Measurements from ENCODE around the gene ZDHHC11B.

Gene ZDHHC11B

GRCh38 chr5:760363-761058 lies 24.0 kb downstream of the ZDHHC11B start:
- no peak for DNase-seq
- no peak overlapping the region for H3K14ac ChIP-seq (ENCODE audit: low read length)
- no peak overlapping the region for H3K9ac ChIP-seq (ENCODE audit: low read length)
- no peak overlapping the region for H4K12ac ChIP-seq (ENCODE audit: low read depth, low read length)
- no peaks in the 10 kb centered on the region for H3K36me3 ChIP-seq (ENCODE audit: control insufficient read depth in 1 of 2, insufficient read depth in 2 of 2, low read length in 2 of 2)
- H3K4me1 ChIP-seq (ENCODE audit: control insufficient read depth in 1 of 2, insufficient read depth in 2 of 2, low read length in 2 of 2): peaks cover 5 to 6% of the 10 kb centered on the region in 2 experiments
- no peak overlapping the region for H2AFZ ChIP-seq (ENCODE audit: insufficient read depth, low read length, poor library complexity)
- no peaks in the 10 kb centered on the region for H3K27me3 ChIP-seq (ENCODE audit: insufficient read depth, low read length)
- H3K4me2 ChIP-seq (ENCODE audit: low read length): no peak overlapping the region
- H4K8ac ChIP-seq (ENCODE audit: low read depth, low read length): no peak overlapping the region
- H3K79me1 ChIP-seq (ENCODE audit: low read length): no peaks in the 10 kb centered on the region
- WGBS (ENCODE audit: extremely low coverage, insufficient coverage, insufficient read length): no CpG with 5 or more reads among the region's 24 CpGs
- H3K4ac ChIP-seq (ENCODE audit: low read depth, low read length): no peak overlapping the region
- no peak overlapping the region for H3K18ac ChIP-seq (ENCODE audit: low read length)
- H2BK5ac ChIP-seq (ENCODE audit: low read depth, low read length, poor library complexity): no peak overlapping the region
- H3K79me2 ChIP-seq (ENCODE audit: control insufficient read depth, insufficient read depth, low read length, poor library complexity): no peaks in the 10 kb centered on the region
- H4K91ac ChIP-seq (ENCODE audit: low read depth, low read length): no peak overlapping the region
- no peak overlapping the region for H3K27ac ChIP-seq (ENCODE audit: low read depth, low read length)
- H2AK5ac ChIP-seq (ENCODE audit: low read length): no peak overlapping the region
- no peak overlapping the region for H3K4me3 ChIP-seq (ENCODE audit: low read depth, low read length)
- H3K23ac ChIP-seq (ENCODE audit: low read length): no peak overlapping the region
- H3K9me3 ChIP-seq (ENCODE audit: insufficient read depth, low read depth, low read length): peaks cover 22% of the 10 kb centered on the region
- H2BK12ac ChIP-seq (ENCODE audit: low read length): no peak overlapping the region
- no peak overlapping the region for H2BK120ac ChIP-seq (ENCODE audit: insufficient read depth, low read length, poor library complexity)

GRCh38 chr5:759781-760362 lies 24.7 kb downstream of the ZDHHC11B start:
- Histone ChIP-seq H3K79me1 (ENCODE audit: low read length) (no peaks in the 10 kb centered on the region), H3K4me1 (ENCODE audit: control insufficient read depth in 1 of 2, insufficient read depth in 2 of 2, low read length in 2 of 2) (peaks cover 5 to 6% of the 10 kb centered on the region in 2 experiments), H4K8ac (ENCODE audit: low read depth, low read length) (no peak overlapping the region), H2BK120ac (ENCODE audit: insufficient read depth, low read length, poor library complexity) (no peak overlapping the region), H2AFZ (ENCODE audit: insufficient read depth, low read length, poor library complexity) (no peak overlapping the region), H4K12ac (ENCODE audit: low read depth, low read length) (no peak overlapping the region), H2BK12ac (ENCODE audit: low read length) (no peak overlapping the region), H3K18ac (ENCODE audit: low read length) (no peak overlapping the region), H3K4me3 (ENCODE audit: low read depth, low read length) (no peak overlapping the region), H3K27ac (ENCODE audit: low read depth, low read length) (no peak overlapping the region), H3K36me3 (ENCODE audit: control insufficient read depth in 1 of 2, insufficient read depth in 2 of 2, low read length in 2 of 2) (no peaks in the 10 kb centered on the region), H3K4ac (ENCODE audit: low read depth, low read length) (no peak overlapping the region), H3K9ac (ENCODE audit: low read length) (no peak overlapping the region), H2AK5ac (ENCODE audit: low read length) (no peak overlapping the region), H2BK5ac (ENCODE audit: low read depth, low read length, poor library complexity) (no peak overlapping the region), H4K91ac (ENCODE audit: low read depth, low read length) (no peak overlapping the region), H3K9me3 (ENCODE audit: insufficient read depth, low read depth, low read length) (peaks cover 22% of the 10 kb centered on the region), H3K4me2 (ENCODE audit: low read length) (no peak overlapping the region), H3K14ac (ENCODE audit: low read length) (no peak overlapping the region), H3K23ac (ENCODE audit: low read length) (no peak overlapping the region), H3K79me2 (ENCODE audit: control insufficient read depth, insufficient read depth, low read length, poor library complexity) (no peaks in the 10 kb centered on the region), H3K27me3 (ENCODE audit: insufficient read depth, low read length) (no peaks in the 10 kb centered on the region)
- no peak for DNase-seq
- WGBS (ENCODE audit: extremely low coverage, insufficient coverage, insufficient read length): no CpG with 5 or more reads among the region's 22 CpGs

GRCh38 chr5:759111-759751 lies 25.3 kb downstream of the ZDHHC11B start:
- H3K4ac ChIP-seq (ENCODE audit: low read depth, low read length): no peak overlapping the region
- H3K4me2 ChIP-seq (ENCODE audit: low read length): no peak overlapping the region
- H4K8ac ChIP-seq (ENCODE audit: low read depth, low read length): no peak overlapping the region
- H4K12ac ChIP-seq (ENCODE audit: low read depth, low read length): no peak overlapping the region
- H3K14ac ChIP-seq (ENCODE audit: low read length): no peak overlapping the region
- peaks cover 5 to 6% of the 10 kb centered on the region in 2 experiments for H3K4me1 ChIP-seq (ENCODE audit: control insufficient read depth in 1 of 2, insufficient read depth in 2 of 2, low read length in 2 of 2)
- no peak overlapping the region for H2BK5ac ChIP-seq (ENCODE audit: low read depth, low read length, poor library complexity)
- H3K9ac ChIP-seq (ENCODE audit: low read length): no peak overlapping the region
- no peak overlapping the region for H4K91ac ChIP-seq (ENCODE audit: low read depth, low read length)
- DNase-seq: peak; percentile 88 to 100
- H2AFZ ChIP-seq (ENCODE audit: insufficient read depth, low read length, poor library complexity): no peak overlapping the region
- H3K4me3 ChIP-seq (ENCODE audit: low read depth, low read length): no peak overlapping the region
- peaks cover 21% of the 10 kb centered on the region for H3K9me3 ChIP-seq (ENCODE audit: insufficient read depth, low read depth, low read length)
- H3K23ac ChIP-seq (ENCODE audit: low read length): no peak overlapping the region
- H3K79me1 ChIP-seq (ENCODE audit: low read length): no peaks in the 10 kb centered on the region
- H2BK12ac ChIP-seq (ENCODE audit: low read length): no peak overlapping the region
- WGBS (ENCODE audit: extremely low coverage, insufficient coverage, insufficient read length): no CpG with 5 or more reads among the region's 33 CpGs
- H2BK120ac ChIP-seq (ENCODE audit: insufficient read depth, low read length, poor library complexity): no peak overlapping the region
- H3K27me3 ChIP-seq (ENCODE audit: insufficient read depth, low read length): no peaks in the 10 kb centered on the region
- H3K18ac ChIP-seq (ENCODE audit: low read length): no peak overlapping the region
- H2AK5ac ChIP-seq (ENCODE audit: low read length): no peak overlapping the region
- H3K36me3 ChIP-seq (ENCODE audit: control insufficient read depth in 1 of 2, insufficient read depth in 2 of 2, low read length in 2 of 2): no peaks in the 10 kb centered on the region
- no peak overlapping the region for H3K27ac ChIP-seq (ENCODE audit: low read depth, low read length)
- no peaks in the 10 kb centered on the region for H3K79me2 ChIP-seq (ENCODE audit: control insufficient read depth, insufficient read depth, low read length, poor library complexity)

GRCh38 chr5:758698-759053 lies 25.9 kb downstream of the ZDHHC11B start:
- Histone ChIP-seq H3K4me1 (ENCODE audit: control insufficient read depth in 1 of 2, insufficient read depth in 2 of 2, low read length in 2 of 2) (peaks cover 5 to 6% of the 10 kb centered on the region in 2 experiments), H4K8ac (ENCODE audit: low read depth, low read length) (no peak overlapping the region), H3K9ac (ENCODE audit: low read length) (no peak overlapping the region), H3K27me3 (ENCODE audit: insufficient read depth, low read length) (no peaks in the 10 kb centered on the region), H3K4me2 (ENCODE audit: low read length) (no peak overlapping the region), H3K27ac (ENCODE audit: low read depth, low read length) (no peak overlapping the region), H2AFZ (ENCODE audit: insufficient read depth, low read length, poor library complexity) (no peak overlapping the region), H3K79me1 (ENCODE audit: low read length) (no peaks in the 10 kb centered on the region), H2BK120ac (ENCODE audit: insufficient read depth, low read length, poor library complexity) (no peak overlapping the region), H4K91ac (ENCODE audit: low read depth, low read length) (no peak overlapping the region), H3K14ac (ENCODE audit: low read length) (no peak overlapping the region), H3K18ac (ENCODE audit: low read length) (no peak overlapping the region), H2AK5ac (ENCODE audit: low read length) (no peak overlapping the region), H3K9me3 (ENCODE audit: insufficient read depth, low read depth, low read length) (peaks cover 17% of the 10 kb centered on the region), H2BK5ac (ENCODE audit: low read depth, low read length, poor library complexity) (no peak overlapping the region), H2BK12ac (ENCODE audit: low read length) (no peak overlapping the region), H3K36me3 (ENCODE audit: control insufficient read depth in 1 of 2, insufficient read depth in 2 of 2, low read length in 2 of 2) (no peaks in the 10 kb centered on the region), H3K4me3 (ENCODE audit: low read depth, low read length) (no peak overlapping the region), H3K4ac (ENCODE audit: low read depth, low read length) (no peak overlapping the region), H3K79me2 (ENCODE audit: control insufficient read depth, insufficient read depth, low read length, poor library complexity) (no peaks in the 10 kb centered on the region), H3K23ac (ENCODE audit: low read length) (no peak overlapping the region), H4K12ac (ENCODE audit: low read depth, low read length) (no peak overlapping the region)
- whole genome bisulfite sequencing (ENCODE audit: extremely low coverage, insufficient coverage, insufficient read length): no CpG with 5 or more reads among the region's 15 CpGs
- DNase-seq: no peak
